ENCODE measurements around the gene MTMR8. TPM values are rescaled to one million over a fixed set of nuclear protein-coding genes. Genes with fewer than 3 reads are reported as not detected.
"Not testable (repeated sequence)": the region's sequence is repeated elsewhere in the genome, so short reads cannot be mapped to it uniquely, and the experiment has no call there.

Gene MTMR8
- total and polyA plus RNA-seq, 2 donors (not counting 3 experiments of a cell fraction or from before 2014, with no cell fraction given): 0.23 to 0.75 TPM

DNA sequence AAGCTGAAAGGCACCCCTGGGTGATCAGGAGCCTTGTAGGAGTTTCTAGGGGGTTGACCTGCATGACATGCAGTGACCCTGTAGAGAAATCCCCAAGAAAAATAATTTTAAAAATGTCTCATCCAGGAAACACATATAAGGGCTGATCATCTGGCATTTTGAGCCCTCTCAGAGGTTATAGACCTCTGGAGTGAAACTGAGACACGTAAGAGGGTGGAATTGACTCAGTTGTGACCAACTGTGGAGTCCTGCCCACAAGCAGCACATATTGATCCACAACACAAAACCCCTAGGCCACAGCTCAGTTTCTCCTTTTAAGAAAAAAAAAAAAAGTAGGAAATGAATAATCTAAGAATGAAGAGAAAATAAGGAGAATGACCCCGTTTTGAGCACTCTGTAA, 32.5 kb upstream of the MTMR8 start:
- Histone ChIP-seq H3K79me2 (ENCODE audit: control insufficient read depth, insufficient read depth, low read length) (no peaks in the 10 kb centered on the region), H3K4me1 (ENCODE audit: control insufficient read depth, extremely low read depth, insufficient read depth, low read length) (no peaks in the 10 kb centered on the region), H3K27me3 (ENCODE audit: control insufficient read depth in 2 of 2, insufficient read depth in 2 of 2, low read length in 2 of 2) (no peaks in the 10 kb centered on the region), H4K20me1 (replicated peaks; ENCODE audit: control insufficient read depth, extremely low read depth, insufficient read depth, low read length) (no peaks in the 10 kb centered on the region), H3K9me3 (replicated peaks; ENCODE audit: control insufficient read depth, insufficient read depth, low read length) (no peaks in the 10 kb centered on the region), H3K4me3 (replicated peaks in 1 of 3; ENCODE audit: insufficient read depth in 1 of 3, low read depth in 1 of 3, low read length in 3 of 3) (no peak overlapping the region), H2AFZ (ENCODE audit: low read depth, low read length) (no peak overlapping the region), H3K27ac (ENCODE audit: insufficient read depth, low read depth, low read length) (no peak overlapping the region), H3K9ac (replicated peaks; ENCODE audit: extremely low read depth, insufficient read depth, low read length) (no peak overlapping the region), H3K36me3 (ENCODE audit: control insufficient read depth in 2 of 2, extremely low read depth in 1 of 2, insufficient read depth in 2 of 2, low read length in 2 of 2) (no peaks in the 10 kb centered on the region), H3K9me1 (replicated peaks; ENCODE audit: control insufficient read depth, extremely low read depth, insufficient read depth, low read length) (no peaks in the 10 kb centered on the region), H3K4me2 (ENCODE audit: insufficient read depth, low read length) (no peak overlapping the region)
- FAIRE-seq (no peak), DNase-seq (ENCODE audit: low read depth, low spot score) (no peak)
- TF ChIP-seq GATA2 (IDR thresholded peaks at IDR 0.05; ENCODE audit: insufficient read depth, insufficient read length, low read depth, low read length): no peak
- no peak for TF ChIP-seq EZH2 (IDR thresholded peaks at IDR 0.05; ENCODE audit: borderline replicate concordance, low read depth, low read length, severe bottlenecking)
- TF ChIP-seq JUN (IDR thresholded peaks at IDR 0.05; ENCODE audit: borderline replicate concordance, insufficient read depth, insufficient read length, low read depth): no peak
- no peak for TF ChIP-seq POLR2A (IDR thresholded peaks at IDR 0.05; ENCODE audit: low read depth, low read length)
- POLR2A ChIA-PET: no interaction called here
- dilution Hi-C loops (cut with MboI; ENCODE audit: extremely low pct_ligation_motif_present, low sequenced_read_pairs): no loop called here
- intact Hi-C loops (cut with micrococcal nuclease): no loop called here
- no TSS peak for BruUV-seq (replicated peaks)
- CTCF ChIA-PET: no interaction called here

DNA sequence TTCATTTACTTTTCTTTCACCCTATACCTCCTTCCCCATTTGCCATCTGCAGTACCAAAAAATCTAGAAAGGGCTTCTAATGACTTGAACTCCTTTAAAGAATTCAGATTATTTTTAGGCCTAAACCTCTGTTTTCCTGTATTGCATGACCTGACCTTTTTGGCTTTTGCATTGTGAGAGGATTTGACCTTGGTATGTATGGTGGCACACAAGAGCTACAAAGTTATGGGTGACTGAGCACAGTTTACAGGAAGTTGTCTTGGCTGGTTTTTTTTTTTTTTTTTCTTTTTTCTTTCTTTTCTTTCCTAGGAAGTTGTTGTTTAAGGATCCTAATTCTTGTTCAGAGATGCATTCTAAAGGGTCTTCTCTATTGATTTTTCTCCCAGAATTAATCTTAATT, 32.0 kb upstream of the MTMR8 start:
- Histone ChIP-seq H3K9ac (replicated peaks; ENCODE audit: extremely low read depth, insufficient read depth, low read length) (no peak overlapping the region), H2AFZ (ENCODE audit: low read depth, low read length) (no peak overlapping the region), H3K27ac (ENCODE audit: insufficient read depth, low read depth, low read length) (no peak overlapping the region), H3K4me3 (replicated peaks in 1 of 3; ENCODE audit: insufficient read depth in 1 of 3, low read depth in 1 of 3, low read length in 3 of 3) (no peak overlapping the region), H3K9me1 (replicated peaks; ENCODE audit: control insufficient read depth, extremely low read depth, insufficient read depth, low read length) (no peaks in the 10 kb centered on the region), H3K4me2 (ENCODE audit: insufficient read depth, low read length) (no peak overlapping the region), H3K27me3 (ENCODE audit: control insufficient read depth in 2 of 2, insufficient read depth in 2 of 2, low read length in 2 of 2) (no peaks in the 10 kb centered on the region), H3K4me1 (ENCODE audit: control insufficient read depth, extremely low read depth, insufficient read depth, low read length) (no peaks in the 10 kb centered on the region), H3K9me3 (replicated peaks; ENCODE audit: control insufficient read depth, insufficient read depth, low read length) (no peaks in the 10 kb centered on the region), H4K20me1 (replicated peaks; ENCODE audit: control insufficient read depth, extremely low read depth, insufficient read depth, low read length) (no peaks in the 10 kb centered on the region), H3K36me3 (ENCODE audit: control insufficient read depth in 2 of 2, extremely low read depth in 1 of 2, insufficient read depth in 2 of 2, low read length in 2 of 2) (no peaks in the 10 kb centered on the region), H3K79me2 (ENCODE audit: control insufficient read depth, insufficient read depth, low read length) (no peaks in the 10 kb centered on the region)
- POLR2A ChIA-PET: no interaction called here
- BruUV-seq (replicated peaks): no TSS peak
- DNase-seq (ENCODE audit: low read depth, low spot score) (no peak), FAIRE-seq (no peak)
- CTCF ChIA-PET: no interaction called here
- dilution Hi-C loops (cut with MboI; ENCODE audit: extremely low pct_ligation_motif_present, low sequenced_read_pairs): no loop called here
- no peak for TF ChIP-seq GATA2 (IDR thresholded peaks at IDR 0.05; ENCODE audit: insufficient read depth, insufficient read length, low read depth, low read length)
- TF ChIP-seq JUN (IDR thresholded peaks at IDR 0.05; ENCODE audit: borderline replicate concordance, insufficient read depth, insufficient read length, low read depth): no peak
- TF ChIP-seq, protein P1, sequence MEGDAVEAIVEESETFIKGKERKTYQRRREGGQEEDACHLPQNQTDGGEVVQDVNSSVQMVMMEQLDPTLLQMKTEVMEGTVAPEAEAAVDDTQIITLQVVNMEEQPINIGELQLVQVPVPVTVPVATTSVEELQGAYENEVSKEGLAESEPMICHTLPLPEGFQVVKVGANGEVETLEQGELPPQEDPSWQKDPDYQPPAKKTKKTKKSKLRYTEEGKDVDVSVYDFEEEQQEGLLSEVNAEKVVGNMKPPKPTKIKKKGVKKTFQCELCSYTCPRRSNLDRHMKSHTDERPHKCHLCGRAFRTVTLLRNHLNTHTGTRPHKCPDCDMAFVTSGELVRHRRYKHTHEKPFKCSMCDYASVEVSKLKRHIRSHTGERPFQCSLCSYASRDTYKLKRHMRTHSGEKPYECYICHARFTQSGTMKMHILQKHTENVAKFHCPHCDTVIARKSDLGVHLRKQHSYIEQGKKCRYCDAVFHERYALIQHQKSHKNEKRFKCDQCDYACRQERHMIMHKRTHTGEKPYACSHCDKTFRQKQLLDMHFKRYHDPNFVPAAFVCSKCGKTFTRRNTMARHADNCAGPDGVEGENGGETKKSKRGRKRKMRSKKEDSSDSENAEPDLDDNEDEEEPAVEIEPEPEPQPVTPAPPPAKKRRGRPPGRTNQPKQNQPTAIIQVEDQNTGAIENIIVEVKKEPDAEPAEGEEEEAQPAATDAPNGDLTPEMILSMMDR (IDR thresholded peaks at IDR 0.05; ENCODE audit: extremely low read depth in 1 of 2, insufficient read depth in 1 of 2, low read depth in 1 of 2, low read length in 2 of 2): no peak
- TF ChIP-seq MYC (IDR thresholded peaks at IDR 0.05; ENCODE audit: low read depth, low read length): no peak
- TF ChIP-seq, protein P2, sequence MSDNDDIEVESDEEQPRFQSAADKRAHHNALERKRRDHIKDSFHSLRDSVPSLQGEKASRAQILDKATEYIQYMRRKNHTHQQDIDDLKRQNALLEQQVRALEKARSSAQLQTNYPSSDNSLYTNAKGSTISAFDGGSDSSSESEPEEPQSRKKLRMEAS (IDR thresholded peaks at IDR 0.05; ENCODE audit: insufficient read depth, insufficient read length): no peak
- TF ChIP-seq EZH2 (IDR thresholded peaks at IDR 0.05; ENCODE audit: borderline replicate concordance, low read depth, low read length, severe bottlenecking): no peak
- TF ChIP-seq POLR2AphosphoS5 (IDR thresholded peaks at IDR 0.05; ENCODE audit: insufficient read depth, low read depth, low read length): no peak
- no peak for TF ChIP-seq POLR2A (IDR thresholded peaks at IDR 0.05; ENCODE audit: low read depth, low read length)
- intact Hi-C loops (cut with micrococcal nuclease): no loop called here

DNA sequence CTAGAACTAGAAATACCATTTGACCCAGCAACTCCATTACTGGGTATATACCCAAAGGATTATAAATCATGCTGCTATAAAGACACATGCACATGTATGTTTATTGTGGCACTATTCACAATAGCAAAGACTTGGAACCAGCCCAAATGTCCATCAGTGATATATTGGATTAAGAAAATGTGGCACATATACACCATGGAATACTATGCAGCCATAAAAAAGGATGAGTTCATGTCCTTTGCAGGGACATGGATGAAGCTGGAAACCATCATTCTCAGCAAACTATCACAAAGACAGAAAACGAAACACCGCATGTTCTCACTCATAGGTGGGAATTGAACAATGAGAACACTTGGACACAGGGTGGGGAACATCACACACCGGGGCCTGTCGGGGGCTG, 14.5 kb upstream of the MTMR8 start:
- H4K20me1 ChIP-seq (replicated peaks; ENCODE audit: control insufficient read depth, extremely low read depth, insufficient read depth, low read length); H3K27ac ChIP-seq (ENCODE audit: insufficient read depth, low read depth, low read length); DNase-seq (ENCODE audit: low read depth, low spot score); dilution Hi-C loops (cut with MboI; ENCODE audit: extremely low pct_ligation_motif_present, low sequenced_read_pairs); POLR2A ChIA-PET; BruUV-seq (replicated peaks); H3K9me3 ChIP-seq (replicated peaks; ENCODE audit: control insufficient read depth, insufficient read depth, low read length); FAIRE-seq; CTCF ChIA-PET; H3K79me2 ChIP-seq (ENCODE audit: control insufficient read depth, insufficient read depth, low read length); H3K4me2 ChIP-seq (ENCODE audit: insufficient read depth, low read length); H3K9ac ChIP-seq (replicated peaks; ENCODE audit: extremely low read depth, insufficient read depth, low read length); intact Hi-C loops (cut with micrococcal nuclease); H3K9me1 ChIP-seq (replicated peaks; ENCODE audit: control insufficient read depth, extremely low read depth, insufficient read depth, low read length); H2AFZ ChIP-seq (ENCODE audit: low read depth, low read length); H3K27me3 ChIP-seq (ENCODE audit: control insufficient read depth in 2 of 2, insufficient read depth in 2 of 2, low read length in 2 of 2); H3K4me3 ChIP-seq (replicated peaks in 1 of 3; ENCODE audit: insufficient read depth in 1 of 3, low read depth in 1 of 3, low read length in 3 of 3); H3K4me1 ChIP-seq (ENCODE audit: control insufficient read depth, extremely low read depth, insufficient read depth, low read length); H3K36me3 ChIP-seq (ENCODE audit: control insufficient read depth in 2 of 2, extremely low read depth in 1 of 2, insufficient read depth in 2 of 2, low read length in 2 of 2): not testable (repeated sequence)

Data from endothelial cell of umbilical vein (primary cell).